ENCODE data around the gene TUBA3C. TPM values are rescaled to one million over a fixed set of nuclear protein-coding genes. Genes with fewer than 3 reads are reported as not detected.
"Not testable (repeated sequence)": the region's sequence is repeated elsewhere in the genome, so short reads cannot be mapped to it uniquely, and the experiment has no call there.

The TUBA3C gene
- not detected for total RNA-seq
- long read RNA-seq, result 0 reads

- DNase-seq (ENCODE audit: low spot score), result peak; percentile 88
These were observed at the start of gene TUBA3C for GRCh38 chr13:19181621-19182485. TSS of gene TUBA3C (minus strand) at chr13:19181824. CDS start at chr13:19181747, 77 bp downstream.

- not testable (repeated sequence) for DNase-seq (ENCODE audit: low spot score)
These were observed 25.8 kb upstream of the TUBA3C start for GRCh38 chr13:19207413-19207812.

- DNase-seq (ENCODE audit: low spot score), result peak; percentile 30
These were observed 11.0 kb upstream of the TUBA3C start for GRCh38 chr13:19192622-19193021.

GRCh38 chr13:19189911-19190310, 8.3 kb upstream of the TUBA3C start:
- DNase-seq (ENCODE audit: low spot score), result not testable (repeated sequence)

- peak; percentile 37 for DNase-seq (ENCODE audit: low spot score)
These were observed 7.7 kb upstream of the TUBA3C start for GRCh38 chr13:19189368-19189767.

GRCh38 chr13:19185865-19186645, 4.4 kb upstream of the TUBA3C start:
- peak; percentile 43 for DNase-seq (ENCODE audit: low spot score)

GRCh38 chr13:19185086-19185864, 3.7 kb upstream of the TUBA3C start:
- peak; percentile 76 for DNase-seq (ENCODE audit: low spot score)

GRCh38 chr13:19184176-19184575, 2.6 kb upstream of the TUBA3C start:
- no peak for DNase-seq (ENCODE audit: low spot score)

GRCh38 chr13:19183676-19184075, 2.1 kb upstream of the TUBA3C start:
- DNase-seq (ENCODE audit: low spot score), result peak; percentile 16

GRCh38 chr13:19182536-19182935, 912 bp upstream of the TUBA3C start:
- DNase-seq (ENCODE audit: low spot score), result peak; percentile 37

- DNase-seq (ENCODE audit: low spot score), result peak; percentile 1
These were observed 503 bp downstream of the TUBA3C start for GRCh38 chr13:19181021-19181620.

GRCh38 chr13:19179916-19180315, 1.7 kb downstream of the TUBA3C start:
- DNase-seq (ENCODE audit: low spot score), result peak; percentile 51

- DNase-seq (ENCODE audit: low spot score), result peak; percentile 22
These were observed 2.6 kb downstream of the TUBA3C start for GRCh38 chr13:19178901-19179593.

GRCh38 chr13:19176981-19177776, 4.4 kb downstream of the TUBA3C start:
- DNase-seq (ENCODE audit: low spot score), result peak; percentile 76

- DNase-seq (ENCODE audit: low spot score), result no peak
These were observed 7.9 kb downstream of the TUBA3C start for GRCh38 chr13:19173752-19174151.

GRCh38 chr13:19172647-19173030, 9.0 kb downstream of the TUBA3C start:
- no peak for DNase-seq (ENCODE audit: low spot score)

GRCh38 chr13:19172007-19172646, 9.5 kb downstream of the TUBA3C start:
- no peak for DNase-seq (ENCODE audit: low spot score)

GRCh38 chr13:19171563-19171962, 10.1 kb downstream of the TUBA3C start:
- DNase-seq (ENCODE audit: low spot score), result no peak

- DNase-seq (ENCODE audit: low spot score), result no peak
These were observed 11.6 kb downstream of the TUBA3C start for GRCh38 chr13:19169991-19170390.
